Measurements from ENCODE around the gene ASCL2. TPM values are rescaled to one million over a fixed set of nuclear protein-coding genes. Genes with fewer than 3 reads are reported as not detected.

The ASCL2 gene
- 0.24 TPM in 1 of 2 replicates, not detected in the other for total RNA-seq

DNA sequence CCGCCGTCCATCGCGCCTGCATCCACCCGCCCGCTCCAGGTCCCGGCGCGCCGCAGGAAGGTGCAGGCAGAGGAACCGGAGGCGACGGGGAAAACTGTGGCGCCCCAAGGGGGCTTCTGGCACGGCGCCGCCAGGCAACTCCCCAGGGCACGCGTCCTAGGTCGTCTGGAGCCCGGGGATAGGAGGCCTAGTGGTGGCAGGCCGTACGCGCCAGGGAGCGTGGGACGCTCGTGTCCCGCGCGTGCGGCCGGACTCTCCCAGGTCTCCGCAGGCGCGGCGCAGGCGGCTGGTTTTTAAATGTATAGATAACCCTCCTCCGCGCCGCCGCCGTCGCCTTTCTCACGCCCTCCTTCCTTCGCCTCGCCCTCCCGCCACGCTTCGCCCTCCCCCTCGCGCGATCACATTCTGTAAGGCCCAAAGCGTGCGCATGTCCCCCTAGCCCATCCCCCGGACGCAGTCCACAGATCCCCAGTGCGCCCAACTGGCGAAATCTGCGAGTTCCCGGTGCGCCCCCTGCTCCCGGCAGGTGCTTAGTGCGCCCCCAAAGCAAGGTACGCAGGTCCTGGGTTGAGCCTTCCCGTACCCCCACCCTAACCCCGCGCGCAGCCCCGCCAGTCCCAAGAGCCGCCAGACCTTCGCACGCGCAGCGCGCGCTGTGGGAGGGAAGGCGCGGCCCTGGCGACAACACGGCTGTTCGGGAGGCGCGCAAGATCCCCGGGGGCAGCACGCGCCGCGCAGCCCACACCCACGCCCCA lies at the start of gene ASCL2:
TSS of gene ASCL2 (minus strand) at position 267 of the 755 bp plus-strand sequence. CDS start at position 11, 256 bp downstream.
- intact Hi-C loops (cut with micrococcal nuclease), result loop anchor here (5.0 kb wide), 1 partner anchor 128 kb away; no protein-coding TSS in a partner anchor

DNA sequence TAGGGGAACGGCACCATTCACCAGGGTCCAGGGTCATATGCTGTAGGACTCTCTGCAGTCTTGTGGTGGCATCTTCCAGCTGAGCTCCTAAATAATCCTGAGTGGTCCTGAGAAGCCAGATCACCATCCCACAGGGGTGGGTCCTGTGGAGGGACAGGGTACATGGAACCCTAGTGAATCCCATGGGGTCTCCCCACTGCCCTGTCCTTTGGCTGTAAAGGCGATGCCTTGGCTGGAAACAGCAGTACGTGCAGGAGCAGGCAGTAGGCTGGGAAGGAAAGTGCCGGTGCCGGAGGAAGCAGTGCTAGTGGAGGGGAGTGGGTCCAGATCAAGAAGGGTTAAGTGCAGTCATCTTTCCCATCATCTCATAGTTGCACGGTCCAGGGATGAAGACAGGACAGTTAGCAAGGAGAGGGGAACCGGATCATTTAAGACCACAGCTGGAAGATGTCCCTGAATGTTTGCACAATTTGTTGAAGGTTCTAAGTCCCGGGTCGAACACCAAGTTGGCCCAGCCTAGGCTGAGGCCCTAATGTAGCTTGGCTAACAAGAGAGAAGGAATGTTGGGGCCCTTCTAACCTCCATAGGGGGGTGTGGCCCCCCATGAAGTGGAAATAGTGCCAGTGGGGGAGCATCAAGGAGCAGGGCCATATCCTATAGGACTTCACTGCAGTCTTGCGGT lies 49.5 kb upstream of the ASCL2 start:
- intact Hi-C loops (cut with micrococcal nuclease), result no loop called here

- intact Hi-C loops (cut with micrococcal nuclease), result no loop called here
Measured at GRCh38 chr11:2318707-2319106, 48.3 kb upstream of the ASCL2 start.

DNA sequence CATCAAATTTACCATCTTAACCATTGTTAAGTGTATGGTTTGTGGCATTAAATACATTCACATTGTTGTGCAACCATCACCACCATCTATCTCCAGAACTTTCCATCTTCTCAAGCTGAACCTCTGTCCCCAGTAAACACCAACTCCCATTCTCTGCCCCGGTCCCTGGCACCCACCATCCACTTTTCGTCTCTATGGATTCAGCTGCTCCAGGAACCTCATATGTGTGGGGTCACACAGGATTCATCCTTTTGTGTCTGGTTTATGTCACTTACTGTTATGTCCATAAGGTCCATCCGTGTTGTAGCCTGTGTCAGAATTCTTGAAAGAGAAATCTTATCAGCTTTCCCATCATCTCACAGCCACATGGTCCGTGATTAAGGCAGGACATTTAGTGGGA lies 47.7 kb upstream of the ASCL2 start:
- intact Hi-C loops (cut with micrococcal nuclease), result no loop called here

DNA sequence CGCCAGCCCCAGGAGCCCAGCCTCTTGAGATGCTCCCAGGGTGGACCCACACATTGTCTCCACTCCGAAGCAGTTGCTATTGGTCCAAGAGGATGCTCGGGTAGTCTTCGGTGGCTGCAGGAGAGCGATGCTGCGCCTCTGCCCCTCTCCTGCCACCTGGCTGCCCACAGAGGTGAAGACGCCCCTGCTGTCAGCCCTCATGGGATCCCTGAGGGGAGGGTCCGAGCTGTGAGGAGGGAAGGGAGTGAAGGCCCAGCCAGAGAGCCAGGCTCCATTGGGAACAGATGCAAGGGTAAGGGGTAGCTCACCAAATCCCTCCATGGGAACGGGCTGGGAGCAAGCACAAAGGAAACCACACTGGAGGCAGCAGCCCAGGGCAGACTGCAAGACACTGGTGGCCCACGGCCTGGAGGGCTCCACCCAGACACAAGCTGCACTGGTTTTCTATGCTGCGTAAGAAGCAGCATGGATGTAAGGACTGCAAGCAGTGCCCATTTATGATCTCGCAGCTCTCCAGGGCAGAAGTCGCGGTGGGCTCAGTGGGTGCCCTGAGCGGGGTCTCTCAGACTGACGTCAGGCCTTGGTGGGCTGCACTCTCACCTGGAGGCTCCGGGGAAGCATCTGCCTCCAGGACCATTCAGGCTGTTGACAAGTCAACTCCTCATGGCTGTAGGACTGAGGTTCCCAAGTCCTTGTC lies 47.1 kb upstream of the ASCL2 start:
- intact Hi-C loops (cut with micrococcal nuclease), result no loop called here

DNA sequence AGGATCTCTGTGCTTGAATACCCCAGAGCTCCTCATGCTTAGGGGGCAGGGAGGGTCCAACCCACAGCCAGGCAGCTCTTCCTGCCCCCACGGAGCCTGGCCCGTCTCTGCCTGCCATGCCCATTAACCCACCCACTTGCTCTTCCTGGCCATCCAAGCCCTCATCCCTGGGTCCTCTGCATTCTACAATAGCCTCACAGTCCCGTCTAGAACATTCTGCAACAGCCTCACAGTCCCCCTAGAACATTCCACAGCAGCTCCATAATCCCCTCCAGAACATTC lies 46.5 kb upstream of the ASCL2 start:
- intact Hi-C loops (cut with micrococcal nuclease), result no loop called here

DNA sequence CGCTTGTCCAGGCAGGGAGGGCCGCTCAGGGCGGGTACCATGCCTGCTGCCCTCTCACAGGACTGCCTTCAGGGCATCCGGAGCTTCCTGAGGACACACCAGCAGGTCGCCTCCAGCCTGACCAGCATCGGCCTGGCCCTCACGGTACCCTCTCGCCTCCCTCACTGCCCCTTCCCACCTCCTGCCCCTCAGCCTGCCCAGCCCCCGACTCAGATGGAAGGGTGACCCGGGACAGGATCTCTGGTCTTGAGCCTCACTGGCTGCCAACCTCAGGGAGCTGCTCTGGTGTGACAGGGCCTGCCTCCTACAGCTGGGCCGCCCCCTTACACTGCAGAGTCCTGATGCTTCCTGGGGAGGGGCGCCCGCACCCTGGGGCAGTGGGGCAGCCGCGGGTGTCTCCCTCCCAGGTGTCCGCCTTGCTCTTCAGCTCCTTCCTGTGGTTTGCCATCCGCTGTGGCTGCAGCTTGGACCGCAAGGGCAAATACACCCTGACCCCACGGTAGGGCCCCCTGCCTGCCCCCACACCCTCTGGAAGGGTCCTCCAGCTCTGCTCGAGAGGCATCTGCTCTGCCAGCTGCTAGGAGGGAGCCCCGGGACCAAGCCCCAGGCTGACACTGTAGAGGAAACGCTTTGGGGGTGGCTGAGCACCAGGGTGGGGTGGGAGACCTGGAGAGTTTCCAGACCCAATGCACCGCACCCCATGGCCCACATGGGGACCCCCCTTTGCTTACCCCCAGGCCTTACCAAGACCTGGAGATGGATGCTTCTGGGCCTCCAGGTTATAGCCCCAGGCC lies 46.0 kb upstream of the ASCL2 start:
- intact Hi-C loops (cut with micrococcal nuclease), result no loop called here

DNA sequence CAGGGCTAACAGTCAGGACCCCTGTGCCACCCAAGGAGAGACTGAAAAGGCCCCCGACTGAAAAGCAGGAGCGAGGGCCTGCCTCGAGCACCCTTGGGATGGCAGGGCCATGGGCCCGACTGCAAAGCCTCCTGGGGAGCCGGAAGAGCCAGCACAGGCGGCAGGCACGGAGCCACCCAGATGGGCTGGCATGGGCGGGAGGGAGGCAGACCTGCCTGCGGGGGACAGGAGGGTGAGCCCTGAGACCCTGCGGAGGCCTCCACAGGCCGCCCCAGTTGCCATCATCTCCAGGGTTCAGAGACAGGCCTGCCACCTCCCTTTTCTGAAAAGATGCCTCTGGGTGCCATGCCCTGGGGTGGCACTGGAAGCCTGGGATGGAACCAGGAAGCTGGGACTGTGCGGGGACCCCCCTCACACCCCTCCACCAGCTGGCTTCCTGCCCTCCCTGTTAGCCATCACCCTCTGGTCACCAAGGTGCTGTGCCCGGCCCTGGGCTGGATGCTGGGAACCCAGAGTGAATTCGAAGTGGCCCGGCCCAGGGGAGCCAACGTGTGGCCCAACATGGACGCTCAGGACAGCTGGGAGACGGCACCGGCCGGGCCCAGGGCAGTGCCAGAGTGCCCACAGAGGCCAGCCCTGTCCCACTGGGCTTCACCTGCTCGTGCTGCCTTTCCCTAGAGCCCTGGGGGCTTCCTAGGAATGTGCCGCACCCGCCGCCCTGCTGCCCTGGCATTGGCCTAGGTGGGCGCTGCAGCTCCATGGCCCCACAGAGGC lies 45.2 kb upstream of the ASCL2 start:
- intact Hi-C loops (cut with micrococcal nuclease), result no loop called here

- intact Hi-C loops (cut with micrococcal nuclease), result no loop called here
Measured at GRCh38 chr11:2314525-2315394, 44.4 kb upstream of the ASCL2 start.

GRCh38 chr11:2314136-2314524 lies 43.7 kb upstream of the ASCL2 start:
- intact Hi-C loops (cut with micrococcal nuclease), result no loop called here

DNA sequence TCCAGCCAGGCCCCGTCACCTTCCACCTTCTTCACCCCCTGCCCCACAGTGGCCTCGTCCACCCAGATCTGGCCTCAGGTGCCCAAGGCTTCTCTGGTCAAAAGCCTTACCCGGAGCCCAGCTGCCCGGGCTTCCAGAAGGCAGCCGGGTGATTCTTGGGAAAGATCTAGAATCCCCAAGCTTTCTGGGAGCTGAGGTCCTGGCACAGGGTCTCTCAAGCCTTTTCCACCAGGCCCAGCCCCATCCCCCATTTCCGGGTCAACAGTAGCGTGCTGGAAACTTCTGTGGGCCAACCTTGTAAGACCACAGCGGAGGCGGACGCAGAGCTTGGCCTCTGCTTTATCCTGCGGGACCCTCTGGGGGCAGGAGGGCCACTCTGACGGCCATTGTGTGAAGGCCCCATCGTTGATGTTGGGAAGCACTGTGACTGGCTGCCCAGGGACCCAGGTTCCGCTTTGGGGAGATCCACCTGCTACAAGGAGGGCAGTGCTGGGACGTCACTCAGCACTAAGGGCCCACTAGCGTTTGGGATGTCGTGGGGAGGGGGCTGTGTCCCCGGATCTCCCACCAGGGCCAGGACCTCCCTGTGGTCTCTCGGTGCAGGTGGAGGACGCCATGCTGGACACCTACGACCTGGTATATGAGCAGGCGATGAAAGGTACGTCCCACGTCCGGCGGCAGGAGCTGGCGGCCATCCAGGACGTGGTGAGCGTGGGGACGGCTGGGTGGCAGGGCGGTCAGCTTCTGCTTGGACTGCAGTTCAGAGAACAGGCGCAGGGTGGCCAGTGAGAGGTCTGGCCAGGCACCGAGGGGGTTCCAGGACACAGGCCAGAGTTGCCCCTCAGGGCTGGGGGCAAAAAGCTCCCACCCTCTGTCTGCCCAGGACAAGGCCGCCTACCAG lies 42.9 kb upstream of the ASCL2 start:
- intact Hi-C loops (cut with micrococcal nuclease), result no loop called here

DNA sequence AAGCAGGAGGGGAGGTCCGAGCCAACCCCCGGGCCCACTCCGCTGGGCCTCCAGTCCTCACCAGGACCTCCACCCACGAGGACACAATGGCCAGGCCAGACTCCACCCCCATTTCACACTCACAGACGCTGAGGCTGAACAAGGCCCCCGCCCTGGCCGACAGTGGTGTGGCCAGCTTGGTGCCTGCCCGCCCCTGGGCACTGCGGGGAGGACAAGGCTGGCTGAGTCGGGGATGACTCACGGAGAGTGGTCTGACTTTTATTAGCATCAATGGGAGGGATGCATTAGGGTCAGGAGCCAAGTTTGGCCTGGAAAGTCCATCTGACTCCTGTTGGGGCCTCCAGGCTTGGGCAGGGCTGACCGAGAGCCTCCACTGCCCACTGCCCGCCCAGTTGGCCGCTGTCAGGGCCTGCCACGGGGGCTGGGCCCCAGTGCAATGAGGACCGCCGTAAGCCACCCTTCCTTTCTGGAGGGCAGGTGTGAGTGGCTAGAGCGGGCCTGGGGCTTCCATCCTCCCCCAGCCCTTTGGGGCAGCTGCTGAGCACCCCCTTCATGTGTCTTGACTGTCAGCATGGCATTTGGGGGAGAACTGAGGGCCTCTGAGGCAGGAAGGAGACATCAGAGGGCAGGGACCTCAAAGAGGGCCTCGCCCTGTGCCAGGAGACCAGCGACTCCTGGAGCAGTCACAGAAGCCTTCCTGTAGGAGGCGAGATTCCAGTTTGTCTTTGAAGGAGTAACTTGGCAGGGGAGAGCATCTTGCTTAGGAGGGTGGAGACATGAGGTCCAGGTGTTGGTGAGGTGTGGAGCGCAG lies 42.0 kb upstream of the ASCL2 start:
- intact Hi-C loops (cut with micrococcal nuclease), result no loop called here

DNA sequence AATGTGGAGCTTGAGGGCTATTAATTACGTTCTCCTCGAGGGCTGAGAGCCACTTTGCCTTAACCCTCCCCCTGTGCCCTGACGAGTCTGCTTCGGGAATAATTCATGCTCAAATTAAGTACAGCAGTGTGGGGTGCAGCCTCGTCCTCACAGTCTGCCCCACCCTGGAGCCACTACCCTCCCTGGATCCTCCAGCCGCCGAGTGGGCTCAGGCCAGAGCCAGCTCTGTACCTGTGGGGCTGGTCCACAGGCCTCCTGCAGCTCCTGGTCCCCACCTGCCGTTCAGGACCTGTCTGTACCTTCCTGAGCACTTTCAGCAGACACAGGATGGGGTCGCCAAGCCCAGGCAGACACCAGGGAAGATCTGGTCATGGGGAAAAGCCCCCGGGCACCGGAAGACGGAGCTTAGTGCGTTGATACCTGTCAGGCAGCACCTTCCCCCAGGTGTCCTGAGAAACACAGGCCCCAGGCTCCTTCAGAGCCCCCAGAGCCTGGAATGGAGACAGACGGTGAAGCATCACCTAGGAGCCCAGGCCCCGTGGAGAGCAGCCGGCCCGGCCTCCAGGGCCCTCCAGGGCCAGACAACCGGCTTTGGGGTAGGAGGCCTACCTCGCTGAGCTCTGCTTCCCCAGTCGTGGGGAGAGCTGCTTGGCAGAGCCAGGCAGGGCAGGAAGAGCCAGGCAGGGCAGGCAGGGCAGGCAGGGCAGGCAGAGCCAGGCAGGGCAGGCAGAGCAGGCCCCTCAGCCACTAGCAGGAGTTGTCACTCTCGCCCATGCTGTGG lies 41.2 kb upstream of the ASCL2 start:
- intact Hi-C loops (cut with micrococcal nuclease), result no loop called here

DNA sequence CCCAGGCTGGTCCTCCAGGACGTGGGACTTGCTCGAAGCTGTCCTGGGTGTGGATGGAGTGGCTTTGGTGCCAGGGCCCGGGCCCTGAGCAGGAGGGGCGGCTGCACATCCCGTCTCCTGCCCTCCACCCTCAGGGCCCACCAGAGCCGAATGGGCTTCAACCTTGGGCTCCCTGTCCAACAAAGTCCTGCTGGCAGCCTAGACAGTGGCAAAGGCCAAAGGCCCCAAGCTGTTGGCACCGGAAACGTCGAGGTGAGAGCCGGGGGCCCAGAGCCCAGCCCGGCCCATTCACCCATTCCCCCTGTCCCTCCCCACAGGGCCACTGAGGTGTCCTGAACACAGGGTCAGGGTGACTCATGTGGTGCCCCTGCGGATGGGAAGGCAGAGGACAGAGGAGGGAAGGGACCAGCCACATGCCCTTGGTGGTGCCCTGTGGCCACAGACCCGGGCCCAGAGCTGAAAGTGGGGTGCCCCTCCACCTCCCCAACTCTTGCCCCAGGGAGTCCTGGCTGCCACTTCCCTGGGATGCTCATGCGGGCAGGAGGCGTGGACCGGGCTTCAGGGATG lies 40.5 kb upstream of the ASCL2 start:
- intact Hi-C loops (cut with micrococcal nuclease), result no loop called here

DNA sequence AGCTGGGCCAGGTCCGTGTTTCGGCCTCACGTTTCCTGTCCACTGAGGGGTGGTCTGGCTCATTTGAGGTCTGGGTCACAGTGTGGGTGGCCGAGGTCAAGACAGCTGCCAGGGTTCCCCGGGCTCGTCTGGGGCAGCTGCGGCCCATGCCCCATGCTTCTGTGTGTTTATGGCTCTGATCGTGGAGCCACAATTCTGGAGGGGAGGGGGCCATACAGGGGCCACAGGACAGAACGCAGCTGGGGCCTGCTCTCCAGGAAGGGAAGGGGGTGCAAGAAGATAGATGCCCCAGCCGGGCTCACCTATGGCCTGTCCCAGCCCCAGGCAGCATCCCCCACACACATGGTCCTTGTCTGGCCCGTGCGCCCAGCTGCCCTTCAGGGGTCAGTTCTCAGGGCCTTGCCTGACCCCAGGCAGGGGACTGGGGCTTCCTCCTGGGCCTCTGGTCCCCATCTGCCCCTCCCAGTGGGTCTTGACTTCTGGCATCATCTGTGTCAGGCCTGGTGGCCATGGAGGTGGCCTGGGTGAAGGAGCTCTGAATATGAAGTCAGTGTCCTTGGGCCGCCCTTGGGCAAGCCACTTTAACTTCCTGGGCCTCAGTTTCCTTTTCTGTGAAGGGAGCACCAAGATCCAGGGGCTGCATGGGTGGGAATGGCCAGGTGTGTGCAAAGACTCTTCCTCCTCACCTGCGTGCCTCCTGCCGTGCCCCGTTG lies 39.8 kb upstream of the ASCL2 start:
- intact Hi-C loops (cut with micrococcal nuclease), result no loop called here
